K562 (cell line): ENCODE measurements around the gene GET3. TPM values are rescaled to one million over a fixed set of nuclear protein-coding genes. Genes with fewer than 3 reads are reported as not detected.
A peak's percentile ranks its signal among the peaks of the same experiment; 100 is the strongest.

ENCODE experiments used
- ATAC-seq: fragments of 200-7000 bp; cut with Tn5 transposase; 3 replicates; pipeline ENCODE4 v1.9.1; 2020; ENCODE audit warnings: moderate library complexity
- BruUV-seq: library from RNA; stranded (reverse); fragments of 400-500 nt; replicated peaks from 2 replicates; lab custom pipeline; 2021; lab: Mats Ljungman, UMichigan
- CTCF ChIA-PET: fragments of 300-600 bp; formaldehyde crosslinking; extraction: SDS; loops from one replicate; lab custom pipeline; 2021; ENCODE audit warnings: low intra/inter-chr PET ratio; lab: Yijun Ruan, JAX
- POLR2A ChIA-PET: fragments of 300-600, 350-650 bp; sonication (Branson Sonifier 250); formaldehyde crosslinking; extraction: SDS; loops from one replicate; lab custom pipeline; 2021; ENCODE audit warnings: antibody characterized with exemption, inconsistent platforms; lab: Yijun Ruan, JAX
- DNase-seq, 4 experiments: peaks; one replicate each; pipeline versions ENCODE4 v3.0.0 to v3.0.0-alpha.2; 2011 to 2018; ENCODE audit warnings: low spot score in 3 of 4, mixed read lengths in 3 of 4; ENCODE audit errors: extremely low read depth in 1 of 4
- FAIRE-seq: peaks from 2 replicates; lab custom pipeline; 2011; peaks lifted over from hg19 to GRCh38; lab: Jason Lieb, UNC
- H2AFZ ChIP-seq: 2 replicates; pipeline ENCODE4 v1.6.0; 2011; ENCODE audit warnings: low read depth, low read length, control low read depth, inconsistent platforms
- H3K27ac ChIP-seq: fragments of 200-600 bp; 3 replicates; pipeline ENCODE4 v1.8.0; 2011; ENCODE audit warnings: low read depth, mild to moderate bottlenecking, control low read depth, inconsistent platforms, low read length, moderate library complexity, mixed read lengths; ENCODE audit errors: extremely low read depth
- H3K27me3 ChIP-seq, 2 experiments: fragments of 300-600 bp in 1 of 2; 2 replicates in 1 of 2; 3 replicates in 1 of 2; pipeline versions ENCODE4 v1.6.0 to v1.8.0; 2011; ENCODE audit warnings: inconsistent platforms in 2 of 2, low read length in 2 of 2, mild to moderate bottlenecking in 1 of 2, mixed read lengths in 1 of 2, moderate library complexity in 1 of 2; ENCODE audit not compliant: control insufficient read depth in 2 of 2, insufficient read depth in 2 of 2
- H3K36me3 ChIP-seq: fragments of 300-600 bp; 3 replicates; pipeline ENCODE4 v1.8.0; 2011; ENCODE audit warnings: mild to moderate bottlenecking, low read length, inconsistent platforms; ENCODE audit not compliant: control insufficient read depth, insufficient read depth
- H3K4me1 ChIP-seq, 2 experiments: fragments of 200-600 bp in 1 of 2; replicated peaks in 1 of 2; 2 replicates in 1 of 2; 3 replicates in 1 of 2; pipeline versions ENCODE4 v1.5.1 to v1.8.0; 2011; ENCODE audit warnings: inconsistent platforms in 2 of 2, low read length in 2 of 2, mild to moderate bottlenecking in 1 of 2, mixed read lengths in 1 of 2, moderate library complexity in 1 of 2; ENCODE audit not compliant: control insufficient read depth in 2 of 2, insufficient read depth in 2 of 2
- H3K4me2 ChIP-seq: 2 replicates; pipeline ENCODE4 v1.6.1; 2011; ENCODE audit warnings: low read length, control low read depth, inconsistent platforms, mixed read lengths; ENCODE audit not compliant: insufficient read depth
- H3K4me3 ChIP-seq: fragments of 200-600 bp; sonication (generic), shearing (Covaris generic); 2 replicates; pipeline ENCODE4 v1.5.1; 2016; ENCODE audit warnings: control low read depth, inconsistent platforms
- H3K79me2 ChIP-seq: fragments of 200-600 bp; 3 replicates; pipeline ENCODE4 v1.8.0; 2011; ENCODE audit warnings: low read length, inconsistent platforms; ENCODE audit not compliant: control insufficient read depth, insufficient read depth
- H3K9ac ChIP-seq, 2 experiments: 2 replicates each; pipeline versions ENCODE4 v1.6.0 to v1.6.1; 2011; ENCODE audit warnings: low read depth in 2 of 2, low read length in 2 of 2, control low read depth in 1 of 2, inconsistent platforms in 1 of 2, mild to moderate bottlenecking in 1 of 2, mixed read lengths in 1 of 2; ENCODE audit not compliant: insufficient read depth in 1 of 2
- H3K9me1 ChIP-seq: one replicate; pipeline ENCODE4 v1.6.0; 2011; ENCODE audit warnings: inconsistent platforms, mild to moderate bottlenecking, low read length, moderate library complexity; ENCODE audit not compliant: control insufficient read depth, insufficient read depth
- H3K9me3 ChIP-seq: replicated peaks from 2 replicates; pipeline ENCODE4 v1.5.1; 2011; ENCODE audit warnings: low read depth, low read length, inconsistent platforms; ENCODE audit not compliant: control insufficient read depth, insufficient read depth
- H4K20me1 ChIP-seq: replicated peaks from 2 replicates; pipeline ENCODE4 v1.6.1; 2011; ENCODE audit warnings: low read length, inconsistent platforms, mixed read lengths; ENCODE audit not compliant: control insufficient read depth, insufficient read depth
- CHD1 ChIP-seq: fragments of 200-600 bp; sonication (generic); IDR thresholded peaks from one replicate; pipeline ENCODE4 v1.6.1; 2012; ENCODE audit warnings: mild to moderate bottlenecking, moderate library complexity, low read length, inconsistent platforms
- KAT8 ChIP-seq: fragments of 450-650 bp; IDR thresholded peaks from 2 replicates; pipeline ENCODE4 v1.6.1; 2016; ENCODE audit warnings: low read depth, mild to moderate bottlenecking
- MYNN ChIP-seq, 2 experiments: sonication (generic); formaldehyde crosslinking in 1 of 2; IDR thresholded peaks; 2 replicates each; pipeline versions ENCODE4 v1.5.0 to v1.6.1; 2016 to 2020; ENCODE audit warnings: antibody characterized with exemption in 1 of 2, missing genetic modification reagents in 1 of 2
- STAT5A ChIP-seq: IDR thresholded peaks from 2 replicates; pipeline ENCODE4 v1.6.1; 2012; ENCODE audit warnings: low read length, inconsistent platforms, borderline replicate concordance
- ZNF175 ChIP-seq: fragments of 200-800 bp; sonication (Bioruptor generic); IDR thresholded peaks from 2 replicates; pipeline ENCODE4 v1.6.1; 2016; ENCODE audit warnings: low read depth, mild to moderate bottlenecking, missing genetic modification characterization, missing compliant biosample characterization
- ZNF3 ChIP-seq: fragments of 250-450 bp; sonication (Bioruptor Pico); IDR thresholded peaks from 2 replicates; pipeline ENCODE4 v1.5.0; 2021; ENCODE audit warnings: mild to moderate bottlenecking, moderate library complexity
- WGBS: fragments of 100-300 bp; shearing (Covaris generic); methylation state at CpG from one replicate; pipeline ENCODE4 v1.1.6; 2016; ENCODE audit warnings: low coverage, mixed read lengths; ENCODE audit not compliant: insufficient coverage; ENCODE audit errors: missing lambda C conversion rate; 5-methylcytosine and 5-hydroxymethylcytosine counted together
- in situ Hi-C: fragments of 300-500 bp; cut with MboI; formaldehyde crosslinking; loops from 4 replicates; pipeline ENCODE4 v1.15.0; 2018; ENCODE audit warnings: inconsistent platforms, mixed read lengths
- intact Hi-C: fragments of 100-400 bp; cut with micrococcal nuclease; formaldehyde crosslinking; loops from 2 replicates; pipeline ENCODE4 v1.14.2; 2022
- polyA plus RNA-seq, 8 experiments: library from polyadenylated mRNA; depleted of rRNA in 4 of 8; stranded (reverse) in 5 of 8; unstranded in 3 of 8; fragments of >200 nt; fragmentation: Nextera tagmentation in 2 of 8; fragmentation: Illumina TruSeq in 1 of 8; extraction: Ambion mirVana in 2 of 8; extraction: Trizol in 1 of 8; gene quantifications; 2 replicates each; pipeline versions ENCODE4 v1.2.1 to v1.2.3, GENCODE V29; 2011 to 2014; ENCODE audit warnings: inconsistent platforms in 1 of 8, missing spikeins in 1 of 8
- total RNA-seq, 7 experiments: library from RNA; depleted of rRNA in 6 of 7; stranded (reverse); fragments of >200 nt in 6 of 7; fragmentation: Illumina TruSeq in 2 of 7; extraction: Trizol in 2 of 7; gene quantifications; 2 replicates each; pipeline versions ENCODE4 v1.2.1 to v1.2.3, GENCODE V29; 2011 to 2021; ENCODE audit warnings: low replicate concordance in 1 of 7
- TF ChIP-seq, protein P1 (sequence below): sonication (generic); formaldehyde crosslinking; IDR thresholded peaks from 2 replicates; pipeline ENCODE4 v1.9.0; 2022; ENCODE audit warnings: mild to moderate bottlenecking, missing genetic modification reagents
- TF ChIP-seq, protein P2 (sequence below): conservative IDR thresholded peaks from 2 replicates; pipeline ENCODE4 v1.6.1; 2011; ENCODE audit warnings: low read depth, mild to moderate bottlenecking, low read length; ENCODE audit not compliant: control insufficient read depth
- TF ChIP-seq, protein P3 (sequence below): fragments of 250-450 bp; sonication (Bioruptor Pico); IDR thresholded peaks from 2 replicates; pipeline ENCODE4 v1.4.0; 2020; ENCODE audit warnings: borderline replicate concordance

GET3 gene
- total and polyA plus RNA-seq, 9 of the 15 experiments (the other 6 are each of a cell fraction or from before 2014, with no cell fraction given) = 8.3 to 83.5 (median 51.8) TPM

DNA sequence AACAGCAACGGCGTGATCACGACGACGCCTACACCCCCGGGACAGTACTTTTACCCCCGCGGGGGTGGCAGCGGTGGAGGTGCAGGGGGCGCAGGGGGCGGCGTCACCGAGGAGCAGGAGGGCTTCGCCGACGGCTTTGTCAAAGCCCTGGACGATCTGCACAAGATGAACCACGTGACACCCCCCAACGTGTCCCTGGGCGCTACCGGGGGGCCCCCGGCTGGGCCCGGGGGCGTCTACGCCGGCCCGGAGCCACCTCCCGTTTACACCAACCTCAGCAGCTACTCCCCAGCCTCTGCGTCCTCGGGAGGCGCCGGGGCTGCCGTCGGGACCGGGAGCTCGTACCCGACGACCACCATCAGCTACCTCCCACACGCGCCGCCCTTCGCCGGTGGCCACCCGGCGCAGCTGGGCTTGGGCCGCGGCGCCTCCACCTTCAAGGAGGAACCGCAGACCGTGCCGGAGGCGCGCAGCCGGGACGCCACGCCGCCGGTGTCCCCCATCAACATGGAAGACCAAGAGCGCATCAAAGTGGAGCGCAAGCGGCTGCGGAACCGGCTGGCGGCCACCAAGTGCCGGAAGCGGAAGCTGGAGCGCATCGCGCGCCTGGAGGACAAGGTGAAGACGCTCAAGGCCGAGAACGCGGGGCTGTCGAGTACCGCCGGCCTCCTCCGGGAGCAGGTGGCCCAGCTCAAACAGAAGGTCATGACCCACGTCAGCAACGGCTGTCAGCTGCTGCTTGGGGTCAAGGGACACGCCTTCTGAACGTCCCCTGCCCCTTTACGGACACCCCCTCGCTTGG, 55.0 kb downstream of the GET3 start (continued):
- TF ChIP-seq ZNF3 (CRISPR knock-in tag) (no peak), STAT5A (no peak)
- TF ChIP-seq, protein P1, sequence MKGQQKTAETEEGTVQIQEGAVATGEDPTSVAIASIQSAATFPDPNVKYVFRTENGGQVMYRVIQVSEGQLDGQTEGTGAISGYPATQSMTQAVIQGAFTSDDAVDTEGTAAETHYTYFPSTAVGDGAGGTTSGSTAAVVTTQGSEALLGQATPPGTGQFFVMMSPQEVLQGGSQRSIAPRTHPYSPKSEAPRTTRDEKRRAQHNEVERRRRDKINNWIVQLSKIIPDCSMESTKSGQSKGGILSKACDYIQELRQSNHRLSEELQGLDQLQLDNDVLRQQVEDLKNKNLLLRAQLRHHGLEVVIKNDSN (CRISPR knock-in tag) = peak; percentile 42; the same call in 1 of the 2 replicates
- TF ChIP-seq, protein P2, sequence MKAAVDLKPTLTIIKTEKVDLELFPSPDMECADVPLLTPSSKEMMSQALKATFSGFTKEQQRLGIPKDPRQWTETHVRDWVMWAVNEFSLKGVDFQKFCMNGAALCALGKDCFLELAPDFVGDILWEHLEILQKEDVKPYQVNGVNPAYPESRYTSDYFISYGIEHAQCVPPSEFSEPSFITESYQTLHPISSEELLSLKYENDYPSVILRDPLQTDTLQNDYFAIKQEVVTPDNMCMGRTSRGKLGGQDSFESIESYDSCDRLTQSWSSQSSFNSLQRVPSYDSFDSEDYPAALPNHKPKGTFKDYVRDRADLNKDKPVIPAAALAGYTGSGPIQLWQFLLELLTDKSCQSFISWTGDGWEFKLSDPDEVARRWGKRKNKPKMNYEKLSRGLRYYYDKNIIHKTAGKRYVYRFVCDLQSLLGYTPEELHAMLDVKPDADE = 0 out of 2 replicates have a peak, but pooled peaks have one; percentile 41

DNA sequence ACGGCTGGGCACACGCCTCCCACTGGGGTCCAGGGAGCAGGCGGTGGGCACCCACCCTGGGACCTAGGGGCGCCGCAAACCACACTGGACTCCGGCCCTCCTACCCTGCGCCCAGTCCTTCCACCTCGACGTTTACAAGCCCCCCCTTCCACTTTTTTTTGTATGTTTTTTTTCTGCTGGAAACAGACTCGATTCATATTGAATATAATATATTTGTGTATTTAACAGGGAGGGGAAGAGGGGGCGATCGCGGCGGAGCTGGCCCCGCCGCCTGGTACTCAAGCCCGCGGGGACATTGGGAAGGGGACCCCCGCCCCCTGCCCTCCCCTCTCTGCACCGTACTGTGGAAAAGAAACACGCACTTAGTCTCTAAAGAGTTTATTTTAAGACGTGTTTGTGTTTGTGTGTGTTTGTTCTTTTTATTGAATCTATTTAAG, 55.6 kb downstream of the GET3 start:
- Histone ChIP-seq H2AFZ (0 out of 2 replicates have a peak overlapping the region, but pooled peaks have one; percentile 14), H3K9me3 (no peaks in the 10 kb centered on the region), H4K20me1 (peaks cover 13% of the 10 kb centered on the region; the same call in 1 of the 2 replicates), H3K79me2 (peaks cover 36% of the 10 kb centered on the region), H3K4me3 (peak overlapping the region; percentile 83), H3K4me2 (peak overlapping the region; percentile 96), H3K9ac (peak overlapping the region; percentile 89 to 97), H3K4me1 (peaks cover 39 to 75% of the 10 kb centered on the region in 2 experiments), H3K36me3 (peaks cover 8% of the 10 kb centered on the region; the same call in 2 of the 3 replicates), H3K27ac (peak overlapping the region; percentile 89), H3K9me1 (no peaks in the 10 kb centered on the region), H3K27me3 (no peaks in the 10 kb centered on the region)
- DNase-seq (peak in 1 of 4 experiments; percentile 19), ATAC-seq (no peak), FAIRE-seq (no peak)
- POLR2A ChIA-PET = interaction anchor here (0.6 to 3.6 kb wide), 29 partner anchors 10 to 1426 kb away, joined by 3 to 44 read pairs (median 5); partner anchors contain the start of genes BEST2, DHPS, MAN2B1 and RNASEH2A
- CTCF ChIA-PET = interaction anchor here (0.7 kb wide), 1 partner anchor 103 kb away, joined by 3 read pairs; no protein-coding TSS in a partner anchor
- in situ Hi-C loops = no loop called here
- BruUV-seq = no TSS peak
- 0% methylated on average over 14 of the region's 22 CpGs for WGBS
- intact Hi-C loops = loop anchor here (10.0 kb wide), 1 partner anchor 228 kb away; no protein-coding TSS in a partner anchor
- TF ChIP-seq KAT8 = no peak
- TF ChIP-seq ZNF175 = no peak
- peak; percentile 48 for TF ChIP-seq CHD1
- TF ChIP-seq MYNN (IDR thresholded peaks at IDR 0.05) = 0 out of 2 replicates have a peak, but pooled peaks have one; percentile 2
- TF ChIP-seq MYNN (CRISPR knock-in tag; IDR thresholded peaks at IDR 0.05) = no peak
- TF ChIP-seq, protein P3, sequence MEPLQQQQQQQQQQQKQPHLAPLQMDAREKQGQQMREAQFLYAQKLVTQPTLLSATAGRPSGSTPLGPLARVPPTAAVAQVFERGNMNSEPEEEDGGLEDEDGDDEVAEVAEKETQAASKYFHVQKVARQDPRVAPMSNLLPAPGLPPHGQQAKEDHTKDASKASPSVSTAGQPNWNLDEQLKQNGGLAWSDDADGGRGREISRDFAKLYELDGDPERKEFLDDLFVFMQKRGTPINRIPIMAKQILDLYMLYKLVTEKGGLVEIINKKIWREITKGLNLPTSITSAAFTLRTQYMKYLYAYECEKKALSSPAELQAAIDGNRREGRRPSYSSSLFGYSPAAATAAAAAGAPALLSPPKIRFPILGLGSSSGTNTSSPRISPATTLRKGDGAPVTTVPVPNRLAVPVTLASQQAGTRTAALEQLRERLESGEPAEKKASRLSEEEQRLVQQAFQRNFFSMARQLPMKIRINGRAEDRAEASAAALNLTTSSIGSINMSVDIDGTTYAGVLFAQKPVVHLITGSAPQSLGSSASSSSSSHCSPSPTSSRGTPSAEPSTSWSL (CRISPR knock-in tag) = no peak
